ENCODE data around the gene TIMM23.

- TF ChIP-seq MAX (IDR thresholded peaks at IDR 0.05; ENCODE audit: insufficient read depth, insufficient read length) (no peak), POLR2AphosphoS5 (IDR thresholded peaks at IDR 0.05; ENCODE audit: insufficient read depth, low read depth, low read length) (no peak), POLR2A (IDR thresholded peaks at IDR 0.05; ENCODE audit: low read depth, low read length) (no peak), EZH2 (IDR thresholded peaks at IDR 0.05; ENCODE audit: borderline replicate concordance, low read depth, low read length, severe bottlenecking) (no peak)
- TF ChIP-seq, protein P1, sequence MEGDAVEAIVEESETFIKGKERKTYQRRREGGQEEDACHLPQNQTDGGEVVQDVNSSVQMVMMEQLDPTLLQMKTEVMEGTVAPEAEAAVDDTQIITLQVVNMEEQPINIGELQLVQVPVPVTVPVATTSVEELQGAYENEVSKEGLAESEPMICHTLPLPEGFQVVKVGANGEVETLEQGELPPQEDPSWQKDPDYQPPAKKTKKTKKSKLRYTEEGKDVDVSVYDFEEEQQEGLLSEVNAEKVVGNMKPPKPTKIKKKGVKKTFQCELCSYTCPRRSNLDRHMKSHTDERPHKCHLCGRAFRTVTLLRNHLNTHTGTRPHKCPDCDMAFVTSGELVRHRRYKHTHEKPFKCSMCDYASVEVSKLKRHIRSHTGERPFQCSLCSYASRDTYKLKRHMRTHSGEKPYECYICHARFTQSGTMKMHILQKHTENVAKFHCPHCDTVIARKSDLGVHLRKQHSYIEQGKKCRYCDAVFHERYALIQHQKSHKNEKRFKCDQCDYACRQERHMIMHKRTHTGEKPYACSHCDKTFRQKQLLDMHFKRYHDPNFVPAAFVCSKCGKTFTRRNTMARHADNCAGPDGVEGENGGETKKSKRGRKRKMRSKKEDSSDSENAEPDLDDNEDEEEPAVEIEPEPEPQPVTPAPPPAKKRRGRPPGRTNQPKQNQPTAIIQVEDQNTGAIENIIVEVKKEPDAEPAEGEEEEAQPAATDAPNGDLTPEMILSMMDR (IDR thresholded peaks at IDR 0.05; ENCODE audit: extremely low read depth in 1 of 2, insufficient read depth in 1 of 2, low read depth in 1 of 2, low read length in 2 of 2) = no peak
These were observed 30.8 kb downstream of the TIMM23 start for GRCh38 chr10:46002916-46003693.

All from endothelial cell of umbilical vein (primary cell).